IMR-90 (cell line): ENCODE results near the gene RHBDD1. TPM values are rescaled to one million over a fixed set of nuclear protein-coding genes. Genes with fewer than 3 reads are reported as not detected.

Experiments used
- ATAC-seq: fragments of 200-7000 bp; cut with Tn5 transposase; 2 replicates; pipeline ENCODE4 v1.9.1; 2020; ENCODE audit warnings: low read depth, mild to moderate bottlenecking, moderate library complexity
- BruUV-seq: library from RNA; stranded (reverse); fragments of 400-500 nt; replicated peaks from 2 replicates; lab custom pipeline; 2021; lab: Mats Ljungman, UMichigan
- CTCF ChIA-PET: fragments of 300-600 bp; formaldehyde crosslinking; extraction: SDS; loops from one replicate; lab custom pipeline; 2021; ENCODE audit warnings: antibody characterized with exemption; lab: Yijun Ruan, JAX
- POLR2A ChIA-PET: fragments of 300-600 bp; sonication (Branson Sonifier 250); formaldehyde crosslinking; loops from one replicate; lab custom pipeline; 2022; ENCODE audit warnings: antibody characterized with exemption; ENCODE audit not compliant: unreplicated experiment; lab: Charles Lee
- DNase-seq: peaks from one replicate; pipeline ENCODE4 v3.0.0; 2013
- H2AFZ ChIP-seq: replicated peaks from 2 replicates; pipeline ENCODE3; 2013; ENCODE audit warnings: low read length, mild to moderate bottlenecking; ENCODE audit not compliant: poor library complexity
- H2AK5ac ChIP-seq: 2 replicates; pipeline ENCODE4 v1.6.1; 2013; ENCODE audit warnings: low read depth, low read length, inconsistent platforms
- H2AK9ac ChIP-seq: replicated peaks from 2 replicates; pipeline ENCODE3; 2013; ENCODE audit warnings: mild to moderate bottlenecking, low read depth, low read length, moderate library complexity; ENCODE audit not compliant: poor library complexity
- H2BK120ac ChIP-seq: 2 replicates; pipeline ENCODE4 v1.6.1; 2013; ENCODE audit warnings: low read depth, low read length, inconsistent platforms
- H2BK15ac ChIP-seq: 3 replicates; pipeline ENCODE4 v1.6.1; 2013; ENCODE audit warnings: low read depth, low read length, inconsistent platforms
- H2BK20ac ChIP-seq: 2 replicates; pipeline ENCODE4 v1.6.1; 2013; ENCODE audit warnings: low read depth, mild to moderate bottlenecking, inconsistent platforms, low read length, moderate library complexity
- H2BK5ac ChIP-seq: 2 replicates; pipeline ENCODE4 v1.6.1; 2013; ENCODE audit warnings: mild to moderate bottlenecking, low read depth, low read length, inconsistent platforms; ENCODE audit not compliant: poor library complexity, severe bottlenecking
- H3K14ac ChIP-seq: replicated peaks from 2 replicates; pipeline ENCODE4 v1.6.1; 2013; ENCODE audit warnings: low read depth, low read length, inconsistent platforms
- H3K18ac ChIP-seq: 2 replicates; pipeline ENCODE4 v1.6.1; 2013; ENCODE audit warnings: low read depth, low read length, control low read depth
- H3K23ac ChIP-seq: 2 replicates; pipeline ENCODE4 v1.6.1; 2013; ENCODE audit warnings: low read depth, low read length, inconsistent platforms
- H3K27ac ChIP-seq: 2 replicates; pipeline ENCODE4 v1.5.1; 2013; ENCODE audit warnings: mild to moderate bottlenecking, control low read depth, low read length; ENCODE audit not compliant: insufficient read depth
- H3K27me3 ChIP-seq: 2 replicates; pipeline ENCODE4 v1.6.1; 2013; ENCODE audit warnings: low read length; ENCODE audit not compliant: control insufficient read depth, insufficient read depth
- H3K36me3 ChIP-seq: 2 replicates; pipeline ENCODE4 v1.6.1; 2013; ENCODE audit warnings: low read length, mixed read lengths; ENCODE audit not compliant: control insufficient read depth, insufficient read depth
- H3K4ac ChIP-seq: 2 replicates; pipeline ENCODE4 v1.6.1; 2013; ENCODE audit warnings: low read depth, low read length, inconsistent platforms
- H3K4me1 ChIP-seq: 2 replicates; pipeline ENCODE4 v1.6.1; 2013; ENCODE audit warnings: low read length, mixed read lengths; ENCODE audit not compliant: control insufficient read depth, insufficient read depth
- H3K4me2 ChIP-seq: 2 replicates; pipeline ENCODE4 v1.6.1; 2013; ENCODE audit warnings: low read depth, mild to moderate bottlenecking, control low read depth, low read length, moderate library complexity
- H3K4me3 ChIP-seq: 2 replicates; pipeline ENCODE4 v1.5.1; 2013; ENCODE audit warnings: low read depth, mild to moderate bottlenecking, control low read depth, low read length, moderate library complexity; ENCODE audit not compliant: insufficient read depth
- H3K56ac ChIP-seq: 2 replicates; pipeline ENCODE4 v1.6.1; 2013; ENCODE audit warnings: low read length, inconsistent platforms; ENCODE audit not compliant: insufficient read depth; ENCODE audit errors: extremely low read depth
- H3K79me1 ChIP-seq, 2 experiments: 2 replicates each; pipeline ENCODE4 v1.6.1; 2013; ENCODE audit warnings: low read length in 2 of 2, inconsistent platforms in 1 of 2, low read depth in 1 of 2
- H3K9ac ChIP-seq: 2 replicates; pipeline ENCODE4 v1.6.1; 2013; ENCODE audit warnings: low read depth, low read length, control low read depth
- H3K9me1 ChIP-seq: 2 replicates; pipeline ENCODE4 v1.6.1; 2013; ENCODE audit warnings: low read length, inconsistent platforms; ENCODE audit not compliant: insufficient read depth
- H3K9me3 ChIP-seq: 2 replicates; pipeline ENCODE4 v1.6.1; 2013; ENCODE audit warnings: low read length; ENCODE audit not compliant: control insufficient read depth, insufficient read depth
- H4K20me1 ChIP-seq: 2 replicates; pipeline ENCODE4 v1.6.1; 2013; ENCODE audit warnings: low read length, inconsistent platforms; ENCODE audit not compliant: insufficient read depth
- H4K5ac ChIP-seq: 2 replicates; pipeline ENCODE4 v1.6.1; 2013; ENCODE audit warnings: mild to moderate bottlenecking, low read depth, low read length, control low read depth
- H4K8ac ChIP-seq, 2 experiments: 2 replicates each; pipeline ENCODE4 v1.6.1; 2013; ENCODE audit warnings: low read depth in 2 of 2, low read length in 2 of 2, control low read depth in 1 of 2, inconsistent platforms in 1 of 2
- H4K91ac ChIP-seq: 2 replicates; pipeline ENCODE4 v1.6.1; 2013; ENCODE audit warnings: low read depth, low read length, inconsistent platforms; ENCODE audit not compliant: insufficient read depth
- BHLHE40 ChIP-seq: fragments of 150-350 bp; IDR thresholded peaks from 2 replicates; pipeline ENCODE4 v1.6.1; 2016; ENCODE audit warnings: mild to moderate bottlenecking, low read depth, low read length
- CEBPB ChIP-seq: IDR thresholded peaks from 2 replicates; pipeline ENCODE4 v1.6.1; 2012; ENCODE audit warnings: low read depth, low read length, improper control_type of control experiment
- CHD1 ChIP-seq: IDR thresholded peaks from 2 replicates; pipeline ENCODE4 v1.6.1; 2012; ENCODE audit warnings: low read depth, low read length, improper control_type of control experiment
- CTCF ChIP-seq: conservative IDR thresholded peaks from 2 replicates; pipeline ENCODE4 v1.5.1; 2012; ENCODE audit warnings: mild to moderate bottlenecking, low read depth, low read length, improper control_type of control experiment
- ELK1 ChIP-seq: fragments of 150-350 bp; IDR thresholded peaks from 2 replicates; pipeline ENCODE4 v1.6.1; 2016; ENCODE audit warnings: low read depth, mild to moderate bottlenecking, low read length, moderate library complexity, borderline replicate concordance
- FOS ChIP-seq: fragments of 150-350 bp; IDR thresholded peaks from 2 replicates; pipeline ENCODE4 v1.6.1; 2016; ENCODE audit warnings: low read depth, low read length
- MAFK ChIP-seq: IDR thresholded peaks from 2 replicates; pipeline ENCODE4 v1.6.1; 2012; ENCODE audit warnings: low read depth, low read length, improper control_type of control experiment
- MXI1 ChIP-seq: IDR thresholded peaks from 2 replicates; pipeline ENCODE4 v1.6.1; 2012; ENCODE audit warnings: low read depth, mild to moderate bottlenecking, low read length, moderate library complexity, borderline replicate concordance
- POLR2A ChIP-seq: IDR thresholded peaks from 2 replicates; pipeline ENCODE4 v1.6.1; 2012; ENCODE audit warnings: mild to moderate bottlenecking, low read depth, low read length
- RAD21 ChIP-seq: IDR thresholded peaks from 2 replicates; pipeline ENCODE4 v1.6.1; 2012; ENCODE audit warnings: low read length, improper control_type of control experiment
- RCOR1 ChIP-seq: IDR thresholded peaks from 2 replicates; pipeline ENCODE4 v1.6.1; 2012; ENCODE audit warnings: mild to moderate bottlenecking, low read length, improper control_type of control experiment; ENCODE audit not compliant: insufficient replicate concordance
- RFX5 ChIP-seq: IDR thresholded peaks from 2 replicates; pipeline ENCODE4 v1.8.0; 2012; ENCODE audit warnings: low read depth, mild to moderate bottlenecking, low read length, moderate library complexity
- SMC3 ChIP-seq: fragments of 150-350 bp; IDR thresholded peaks from 2 replicates; pipeline ENCODE4 v1.6.1; 2016; ENCODE audit warnings: low read depth, mild to moderate bottlenecking, antibody characterized with exemption, low read length, moderate library complexity
- USF2 ChIP-seq: fragments of 150-350 bp; IDR thresholded peaks from 2 replicates; pipeline ENCODE4 v1.6.1; 2017; ENCODE audit warnings: mild to moderate bottlenecking, antibody characterized with exemption, low read length, low read depth
- WGBS, 2 experiments: methylation state at CpG; one replicate each; pipeline versions ENCODE4 v1.1.5 to v1.1.7; 2013; ENCODE audit warnings: missing lambda C conversion rate in 2 of 2; ENCODE audit not compliant: insufficient read length in 1 of 2; ENCODE audit errors: extremely low coverage in 2 of 2; 5-methylcytosine and 5-hydroxymethylcytosine counted together
- dilution Hi-C: fragments of 300-500 bp; cut with HindIII; formaldehyde crosslinking; loops from one replicate; pipeline ENCODE4 v1.14.3; 2018; ENCODE audit warnings: low sequenced_read_pairs; ENCODE audit not compliant: unreplicated experiment
- in situ Hi-C: fragments of 300-500 bp; cut with MboI; formaldehyde crosslinking; loops from 3 replicates; pipeline ENCODE4 v1.14.3; 2019; ENCODE audit warnings: low sequenced_read_pairs, inconsistent platforms, mixed read lengths
- intact Hi-C: fragments of 100-400 bp; cut with micrococcal nuclease; formaldehyde crosslinking; loops from 2 replicates; pipeline ENCODE4 v1.10.0; 2022
- polyA plus RNA-seq, 3 experiments: library from polyadenylated mRNA; depleted of rRNA; stranded (reverse); fragments of >200 nt; gene quantifications; 2 replicates each; pipeline ENCODE4 v1.2.3, GENCODE V29; 2012; ENCODE audit warnings: low replicate concordance in 1 of 3
- total RNA-seq: library from RNA; depleted of rRNA; stranded (reverse); fragments of >200 nt; gene quantifications from 2 replicates; pipeline ENCODE4 v1.2.3, GENCODE V29; 2012

RHBDD1 gene
- total and polyA plus RNA-seq, 2 of the 4 experiments (the other 2 are of a cell fraction), result 9.7 to 14.0 TPM

- H3K9me3 ChIP-seq, result no peaks in the 10 kb centered on the region
- H2AK5ac ChIP-seq, result no peak overlapping the region
- in situ Hi-C loops, result loop anchor here (25.0 kb wide), 1 partner anchor 1677 kb away; no protein-coding TSS in a partner anchor
- peak overlapping the region; percentile 47; the same call in 1 of the 2 replicates for H3K14ac ChIP-seq
- peak overlapping the region; percentile 19; the same call in 1 of the 2 replicates for H3K9ac ChIP-seq
- no peak overlapping the region for H2AFZ ChIP-seq
- no peak overlapping the region for H2AK9ac ChIP-seq
- peak overlapping the region; percentile 11; the same call in 1 of the 2 replicates for H2BK20ac ChIP-seq
- no peak overlapping the region for H2BK15ac ChIP-seq
- H3K79me1 ChIP-seq, result peaks cover 0 to 16% of the 10 kb centered on the region in 2 experiments; a peak in 2 of 4 replicates
- peak overlapping the region in 1 of 2 experiments; percentile 20; a peak in 2 of 4 replicates for H4K8ac ChIP-seq
- H3K4me1 ChIP-seq, result peaks cover 8% of the 10 kb centered on the region
- dilution Hi-C loops, result no loop called here
- H2BK120ac ChIP-seq, result no peak overlapping the region; the same call in 1 of the 2 replicates
- DNase-seq, result peak; percentile 13
- H4K20me1 ChIP-seq, result peaks cover 37% of the 10 kb centered on the region
- H3K4ac ChIP-seq, result no peak overlapping the region
- H2BK5ac ChIP-seq, result peak overlapping the region; percentile 69
- BruUV-seq, result no TSS peak
- peaks cover 29% of the 10 kb centered on the region for H3K36me3 ChIP-seq
- ATAC-seq, result no peak
- H3K4me2 ChIP-seq, result peak overlapping the region; percentile 95
- ChIA-PET POLR2A (interaction anchor here (0.8 to 1.0 kb wide), 2 partner anchors 11 to 312 kb away, joined by 3 to 5 read pairs; no protein-coding TSS in a partner anchor), CTCF (interaction anchor here (0.6 to 1.3 kb wide), 3 partner anchors 311 to 1069 kb away, joined by 3 to 4 read pairs (median 3); no protein-coding TSS in a partner anchor)
- no peaks in the 10 kb centered on the region for H3K27me3 ChIP-seq
- no peak overlapping the region for H3K4me3 ChIP-seq
- H3K27ac ChIP-seq, result peak overlapping the region; percentile 53; the same call in 1 of the 2 replicates
- H3K56ac ChIP-seq, result peak overlapping the region; percentile 36; the same call in 1 of the 2 replicates
- H3K18ac ChIP-seq, result peak overlapping the region; percentile 12; the same call in 1 of the 2 replicates
- H4K5ac ChIP-seq, result no peak overlapping the region
- H3K23ac ChIP-seq, result no peak overlapping the region; the same call in 1 of the 2 replicates
- WGBS, 2 experiments, result no CpG with 5 or more reads among the region's 3 CpGs
- no peak overlapping the region for H4K91ac ChIP-seq
- intact Hi-C loops, result no loop called here
- peaks cover 10% of the 10 kb centered on the region; the same call in 1 of the 2 replicates for H3K9me1 ChIP-seq
- no peak for TF ChIP-seq BHLHE40
- no peak for TF ChIP-seq CHD1
- no peak for TF ChIP-seq POLR2A
- TF ChIP-seq CTCF, result no peak
- no peak for TF ChIP-seq RAD21
- TF ChIP-seq ELK1, result no peak
- TF ChIP-seq MAFK, result no peak
- no peak for TF ChIP-seq CEBPB
- no peak for TF ChIP-seq RFX5
- TF ChIP-seq SMC3, result no peak
- no peak for TF ChIP-seq FOS
- no peak for TF ChIP-seq MXI1
- no peak for TF ChIP-seq RCOR1
- no peak for TF ChIP-seq USF2
Observed at GRCh38 chr2:226788881-226789490, 46.9 kb upstream of the RHBDD1 start.
